Renal cortex interstitium (tissue), 11 donors: ENCODE results near the gene SIGLEC1. TPM values are rescaled to one million over a fixed set of nuclear protein-coding genes. Genes with fewer than 3 reads are reported as not detected.
A peak's percentile ranks its signal among the peaks of the same experiment; 100 is the strongest.

Source experiments
- DNase-seq, 11 donors: peaks; one replicate each; pipeline ENCODE4 v3.0.0-alpha.2; 2013; ENCODE audit warnings: low read depth in 9 of 11, low spot score in 4 of 11; ENCODE audit errors: extremely low read depth in 1 of 11
- polyA plus RNA-seq, 3 donors: library from polyadenylated mRNA; unstranded; fragments of 120-200 nt; gene quantifications; one replicate each; pipeline ENCODE4 v1.2.1, GENCODE V29; 2013; ENCODE audit not compliant: insufficient read length in 3 of 3

The SIGLEC1 gene
- polyA plus RNA-seq, 3 donors, result 0.61 to 1.8 (median 1.4) TPM

DNA sequence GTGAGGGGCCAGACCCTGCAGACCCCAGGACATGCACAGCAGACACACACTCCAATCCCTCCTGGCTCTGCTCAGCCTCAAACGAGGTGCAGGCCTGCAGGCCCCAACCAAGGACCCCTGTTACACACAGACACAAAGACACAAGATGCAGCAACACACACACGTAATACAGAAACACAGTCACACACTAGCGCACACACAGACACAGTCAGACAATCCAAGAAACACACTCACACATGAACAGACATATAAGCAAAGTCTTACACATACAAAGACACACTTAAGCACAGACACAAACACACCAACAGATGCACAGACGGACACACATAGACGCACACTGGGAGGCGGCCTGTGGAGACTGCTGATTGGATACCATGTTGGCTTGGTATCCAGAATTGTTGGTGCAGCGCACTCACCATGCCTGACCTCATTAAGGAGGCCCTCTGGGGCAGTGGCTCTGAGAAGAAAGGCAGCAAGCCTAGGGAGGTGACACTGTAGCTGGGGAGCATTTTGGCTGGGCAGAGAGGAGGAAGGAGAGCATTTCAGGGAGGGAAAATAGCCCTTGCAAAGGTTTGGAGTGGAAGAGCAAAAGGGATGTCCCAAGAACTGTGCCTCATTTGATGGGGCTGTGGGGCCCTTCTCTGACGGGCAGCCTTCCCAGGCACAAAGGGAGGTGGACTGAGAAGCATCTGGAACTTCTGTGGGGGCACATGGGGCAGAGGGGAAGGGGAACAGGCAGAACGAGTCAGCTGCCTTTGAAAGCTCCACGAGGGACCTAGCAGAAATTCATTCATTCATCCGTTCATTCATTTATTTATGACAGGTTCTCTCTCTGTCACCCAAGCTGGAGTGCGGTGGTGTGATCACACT lies 18.6 kb upstream of the SIGLEC1 start:
- no peak for DNase-seq

DNA sequence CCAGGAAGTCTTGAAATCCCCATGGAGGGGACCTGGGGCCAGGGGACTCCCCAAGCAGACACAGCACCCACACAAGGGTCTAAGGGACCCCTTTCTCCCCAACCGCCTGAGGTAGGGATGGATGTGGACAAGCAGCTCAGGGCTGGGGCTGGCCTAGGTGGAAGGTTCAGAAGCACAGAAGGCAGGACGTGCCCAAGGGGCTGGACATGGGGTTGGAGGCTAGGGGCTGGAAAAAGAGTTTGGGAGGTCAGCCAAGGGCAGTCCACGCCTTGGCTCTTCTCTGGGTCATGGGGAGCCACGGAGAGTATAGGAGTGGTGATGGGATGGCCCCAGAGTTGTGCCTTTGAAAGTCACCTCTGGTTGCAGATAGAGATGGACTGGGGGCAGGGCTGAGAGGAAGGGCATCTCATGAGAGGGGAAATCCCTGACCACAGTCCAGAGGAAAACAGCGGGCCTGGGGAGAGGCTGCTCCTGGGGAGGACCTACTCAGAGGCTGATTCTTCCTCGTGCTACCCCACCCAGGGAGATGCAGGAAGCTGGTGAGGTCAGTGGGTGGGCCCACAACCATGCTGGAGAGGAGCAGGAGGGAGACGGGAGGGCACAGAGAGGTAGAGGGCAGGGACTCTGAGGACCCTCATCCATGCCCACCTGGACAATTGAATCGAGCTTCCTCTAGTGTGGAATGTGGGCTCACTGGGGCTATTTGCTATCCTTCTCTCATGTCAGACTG lies 17.6 kb upstream of the SIGLEC1 start:
- no peak for DNase-seq

DNA sequence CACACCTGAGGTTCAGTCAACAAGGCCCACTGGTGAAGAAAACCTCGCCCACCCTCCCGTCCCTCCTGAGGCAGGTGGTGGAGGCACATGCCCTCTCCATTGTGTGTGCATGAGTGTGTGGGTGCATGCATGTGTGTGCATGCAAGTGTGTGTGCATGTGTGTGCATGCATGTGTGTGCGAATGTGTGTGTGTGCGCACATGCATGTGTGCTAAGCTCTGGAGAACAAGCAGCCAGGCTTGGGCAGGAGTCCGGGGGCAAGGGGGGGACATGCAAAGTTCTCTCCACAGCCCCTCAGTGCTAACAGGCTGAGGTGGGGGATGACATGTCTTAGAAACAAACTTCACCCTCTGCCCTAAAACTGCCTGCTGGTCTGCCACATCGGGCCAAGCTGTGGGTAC lies 17.0 kb upstream of the SIGLEC1 start:
- DNase-seq, result no peak

GRCh38 chr20:3728876-3729275 lies 16.5 kb upstream of the SIGLEC1 start:
- DNase-seq, result no peak

- no peak for DNase-seq
Measured at GRCh38 chr20:3728354-3728753, 16.0 kb upstream of the SIGLEC1 start.

DNA sequence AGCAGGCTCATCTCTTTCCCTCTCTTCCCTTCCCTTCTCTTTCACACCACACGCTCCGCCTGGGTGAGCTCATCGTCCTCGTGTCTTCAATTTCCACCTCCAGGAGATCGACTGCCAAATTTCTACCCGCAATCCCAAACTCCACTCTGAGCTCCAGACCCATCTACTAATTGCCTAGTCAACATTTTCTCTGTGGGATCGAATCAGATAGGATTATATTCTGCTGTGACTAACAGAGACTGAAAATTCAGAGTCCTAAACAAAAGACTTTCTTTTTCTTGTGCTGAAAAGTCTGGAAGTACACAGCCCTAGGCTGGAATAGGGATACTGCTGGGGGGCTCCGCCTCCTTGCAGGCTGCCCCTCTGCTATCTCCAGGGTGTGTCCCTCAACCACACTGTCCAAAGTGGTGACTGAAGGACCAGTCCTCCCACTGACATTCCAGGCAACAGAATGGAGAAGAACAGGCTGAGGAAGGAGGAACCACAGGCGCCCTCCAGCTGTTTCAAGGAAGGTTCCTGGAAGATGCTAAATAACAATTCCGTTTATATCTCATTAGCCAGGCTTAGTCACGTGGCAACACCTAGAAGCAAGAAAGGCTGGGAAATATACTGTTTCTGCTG lies 15.1 kb upstream of the SIGLEC1 start:
- no peak for DNase-seq

DNA sequence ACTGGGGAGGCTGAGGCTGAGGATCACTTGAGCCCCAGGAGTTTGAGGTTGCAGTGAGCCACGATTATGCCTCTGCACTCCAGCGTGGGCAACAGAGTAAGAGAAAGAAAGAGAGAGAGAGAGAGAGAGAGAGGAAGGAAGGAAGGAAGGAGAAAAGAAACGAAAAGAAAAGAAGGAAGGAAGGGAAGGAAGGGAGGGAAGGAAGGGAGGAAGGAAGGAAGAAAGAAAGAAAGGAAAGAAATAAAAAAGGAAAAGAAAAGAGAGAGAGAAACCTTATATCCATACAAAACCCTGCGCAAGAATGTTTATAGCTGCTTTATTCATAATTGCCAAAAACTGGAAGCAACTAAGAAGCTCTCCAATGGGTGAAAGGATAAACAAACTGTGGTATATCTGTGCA lies 12.0 kb upstream of the SIGLEC1 start:
- DNase-seq, result no peak

DNA sequence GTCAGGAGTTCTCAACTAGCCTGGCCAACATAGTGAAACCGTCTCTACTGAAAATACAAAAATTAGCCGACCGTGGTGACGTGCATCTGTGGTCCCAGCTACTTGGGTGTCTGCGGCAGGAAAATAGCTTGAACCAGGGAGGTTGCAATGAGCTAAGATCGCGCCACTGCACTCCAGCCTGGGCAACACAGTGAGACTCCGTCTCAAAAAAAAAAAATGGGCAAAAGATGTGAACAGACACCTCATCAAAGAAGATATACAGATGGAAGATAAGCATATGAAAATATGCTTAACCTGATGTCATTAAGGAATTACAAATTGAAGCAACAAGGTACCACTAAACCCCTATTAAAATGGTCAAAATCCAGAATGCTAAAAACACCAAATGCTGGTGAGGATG lies 10.9 kb upstream of the SIGLEC1 start:
- DNase-seq, result no peak

DNA sequence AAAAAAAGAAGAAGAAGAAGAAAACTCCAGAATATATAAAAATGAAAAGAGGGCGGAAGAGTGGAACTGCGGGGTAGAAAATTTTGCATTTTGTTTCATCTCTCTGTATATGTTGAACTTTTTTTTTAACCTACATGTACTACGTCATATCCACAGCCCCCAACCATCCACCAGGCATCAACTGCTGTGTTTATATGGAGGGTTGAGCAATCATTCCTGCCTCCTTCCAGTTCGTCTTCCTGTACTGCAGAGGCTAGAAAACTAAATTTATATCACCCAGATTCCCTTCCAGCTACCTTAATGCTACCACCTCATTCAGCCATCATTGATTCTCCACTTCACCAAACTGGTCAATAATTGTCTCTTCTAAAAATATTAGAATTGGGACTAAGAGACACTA lies 9.5 kb upstream of the SIGLEC1 start:
- no peak for DNase-seq

GRCh38 chr20:3720626-3721025 lies 8.2 kb upstream of the SIGLEC1 start:
- DNase-seq, result no peak

GRCh38 chr20:3720068-3720467 lies 7.7 kb upstream of the SIGLEC1 start:
- no peak for DNase-seq

GRCh38 chr20:3719046-3719445 lies 6.6 kb upstream of the SIGLEC1 start:
- no peak for DNase-seq

- peak in 6 of 11 donors; percentile 33 to 46 (median 40) for DNase-seq
Measured at GRCh38 chr20:3716195-3716834, 3.9 kb upstream of the SIGLEC1 start.

- DNase-seq, result no peak
Measured at GRCh38 chr20:3714092-3714491, 1.7 kb upstream of the SIGLEC1 start.

GRCh38 chr20:3711484-3711941 lies 887 bp downstream of the SIGLEC1 start:
- no peak for DNase-seq

DNA sequence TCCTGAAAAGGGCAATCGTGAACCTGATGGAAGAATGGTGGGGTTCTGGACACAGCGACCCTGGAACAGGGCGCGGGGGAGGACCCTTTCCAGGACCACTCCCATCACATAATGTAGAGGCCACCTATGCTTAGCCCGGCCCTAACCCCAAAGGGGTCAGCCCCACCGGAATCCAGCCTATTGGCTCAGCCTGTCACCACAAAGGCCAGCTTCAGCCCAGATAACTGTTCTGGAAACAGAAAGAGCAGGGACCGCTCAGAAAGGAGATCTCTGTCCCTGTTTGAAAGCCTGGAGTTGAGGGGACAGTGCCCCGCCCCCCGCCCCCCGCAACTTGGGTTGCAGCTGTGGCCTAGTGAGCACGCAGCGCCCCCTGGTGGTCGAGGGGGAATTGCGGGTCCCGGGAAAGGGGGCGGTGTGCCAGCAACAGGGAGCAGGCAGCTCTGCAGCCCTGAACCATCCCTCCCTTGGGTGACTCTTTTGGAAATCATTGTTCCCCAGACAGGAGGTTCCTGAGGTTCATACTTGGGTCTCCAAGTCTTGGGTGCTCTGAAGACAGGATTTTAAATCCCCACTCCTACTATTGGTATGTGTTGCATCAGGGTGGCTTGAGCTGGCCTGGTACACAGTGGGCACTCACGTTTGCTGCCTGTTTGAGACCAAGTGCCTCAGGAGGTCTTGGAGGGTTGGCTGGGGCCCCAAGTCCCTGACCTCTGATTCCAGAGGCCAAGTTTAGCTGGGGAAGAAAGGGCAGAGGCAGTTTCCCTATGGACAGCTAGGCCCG lies 1.5 kb downstream of the SIGLEC1 start:
- peak in 4 of 11 donors; percentile 43 to 58 (median 48) for DNase-seq

DNA sequence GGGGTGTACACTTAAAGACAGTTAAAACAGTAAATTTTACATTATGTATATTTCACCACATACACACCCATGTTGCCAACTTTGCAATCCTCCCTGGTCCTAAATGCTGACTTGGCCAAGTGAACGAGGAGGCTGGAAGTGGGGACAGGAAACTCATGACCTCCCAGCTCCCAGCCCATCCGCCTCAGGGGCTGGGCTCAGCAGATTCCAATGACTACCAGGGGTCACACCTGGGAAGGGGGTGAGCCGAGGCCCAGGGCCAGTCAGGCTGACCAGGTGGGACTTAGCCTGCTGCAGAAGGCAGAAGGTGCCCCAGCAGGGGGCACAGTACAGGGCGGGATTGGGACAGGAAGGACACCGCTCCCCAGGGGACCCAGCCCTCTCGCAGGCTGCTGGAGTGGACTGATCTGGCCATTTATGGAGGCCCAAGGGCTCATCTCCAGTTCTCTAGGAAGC lies 2.4 kb downstream of the SIGLEC1 start:
- DNase-seq, result no peak

GRCh38 chr20:3707508-3707899 lies 4.9 kb downstream of the SIGLEC1 start:
- no peak for DNase-seq
